HUES48 (cell line): Measurements from ENCODE around the gene NIM1K.

Source experiments
- H3K27ac ChIP-seq: one replicate; pipeline ENCODE4 v1.7.0; 2013; ENCODE audit warnings: low read depth, low read length, inconsistent platforms
- H3K27me3 ChIP-seq: 2 replicates; pipeline ENCODE4 v1.6.1; 2013; ENCODE audit warnings: mild to moderate bottlenecking, low read length; ENCODE audit not compliant: control insufficient read depth, insufficient read depth
- H3K36me3 ChIP-seq: 2 replicates; pipeline ENCODE4 v1.6.1; 2013; ENCODE audit warnings: low read length; ENCODE audit not compliant: control insufficient read depth, insufficient read depth
- H3K4me1 ChIP-seq: 2 replicates; pipeline ENCODE4 v1.6.1; 2013; ENCODE audit warnings: mild to moderate bottlenecking, low read length; ENCODE audit not compliant: control insufficient read depth, insufficient read depth
- H3K4me3 ChIP-seq: 2 replicates; pipeline ENCODE4 v1.5.1; 2013; ENCODE audit warnings: mild to moderate bottlenecking, low read depth, low read length
- H3K9ac ChIP-seq: 2 replicates; pipeline ENCODE4 v1.6.1; 2013; ENCODE audit warnings: mild to moderate bottlenecking, low read depth, low read length, moderate library complexity
- H3K9me3 ChIP-seq: 2 replicates; pipeline ENCODE4 v1.6.1; 2013; ENCODE audit warnings: low read length; ENCODE audit not compliant: control insufficient read depth, insufficient read depth

Gene NIM1K

DNA sequence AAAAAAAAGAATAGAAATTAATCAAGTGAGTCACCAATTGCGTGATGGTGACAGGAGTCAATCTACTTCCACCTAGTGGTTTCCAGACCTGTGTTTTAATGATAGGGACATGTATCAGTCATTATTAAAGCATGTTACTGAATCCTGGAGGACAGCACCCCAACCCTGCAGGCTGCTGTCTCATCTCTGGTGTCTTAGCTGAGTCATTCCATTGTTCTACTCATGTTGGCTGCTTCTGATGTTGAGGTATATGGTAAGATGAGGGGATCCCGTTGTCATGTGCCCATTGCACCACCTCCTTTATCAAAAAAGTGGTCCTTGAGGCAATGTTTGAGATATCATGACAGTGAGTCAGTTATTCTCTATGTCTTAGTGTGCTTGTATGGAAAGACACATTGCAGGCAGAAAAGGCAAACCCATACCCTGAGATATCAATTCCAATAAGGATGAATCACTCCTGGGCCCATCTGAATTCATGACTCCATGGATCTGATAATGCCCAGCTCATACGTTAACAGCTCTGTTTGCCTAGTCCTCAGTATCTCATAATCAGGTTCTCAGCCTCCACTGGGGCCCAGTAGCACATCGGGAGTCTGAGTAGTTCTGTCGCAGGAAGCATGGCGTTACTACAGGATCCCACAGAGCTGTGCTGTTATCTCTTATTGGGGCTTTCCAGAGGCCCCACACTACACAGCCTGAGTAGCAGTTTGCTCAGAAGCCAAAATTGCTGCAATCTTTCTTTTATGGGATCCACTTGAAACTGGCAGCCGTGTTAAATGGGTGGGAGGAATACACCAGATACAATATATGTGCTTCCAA is 90.0 kb downstream of the NIM1K start:
- no peak overlapping the region for H3K27ac ChIP-seq
- H3K9ac ChIP-seq = no peak overlapping the region
- no peaks in the 10 kb centered on the region for H3K9me3 ChIP-seq
- peaks cover 6% of the 10 kb centered on the region; the same call in 1 of the 2 replicates for H3K36me3 ChIP-seq
- H3K27me3 ChIP-seq = no peaks in the 10 kb centered on the region
- H3K4me3 ChIP-seq = no peak overlapping the region
- H3K4me1 ChIP-seq = no peaks in the 10 kb centered on the region

DNA sequence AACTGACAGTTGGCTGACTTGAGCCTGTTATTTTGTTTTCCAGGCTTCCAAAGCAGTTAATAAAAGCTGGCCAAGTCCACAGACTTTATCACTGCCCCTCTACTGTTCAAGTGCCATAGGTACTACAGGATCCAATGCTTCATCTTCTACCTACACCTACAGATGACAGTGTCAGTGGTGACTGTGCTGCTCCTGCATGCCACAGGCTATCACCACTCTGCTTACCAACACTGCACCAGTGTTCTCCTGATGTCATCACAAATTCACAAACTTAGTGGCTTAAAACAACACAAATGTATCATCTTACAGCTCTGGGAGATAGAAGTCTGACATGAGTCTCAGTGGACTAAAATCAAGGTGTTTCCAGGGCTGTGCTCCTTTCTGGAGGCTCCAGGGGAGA is 94.6 kb downstream of the NIM1K start:
- Histone ChIP-seq H3K27ac (no peak overlapping the region), H3K9me3 (no peaks in the 10 kb centered on the region), H3K36me3 (peaks cover 51% of the 10 kb centered on the region), H3K27me3 (no peaks in the 10 kb centered on the region), H3K4me3 (no peak overlapping the region), H3K4me1 (no peaks in the 10 kb centered on the region), H3K9ac (no peak overlapping the region)

DNA sequence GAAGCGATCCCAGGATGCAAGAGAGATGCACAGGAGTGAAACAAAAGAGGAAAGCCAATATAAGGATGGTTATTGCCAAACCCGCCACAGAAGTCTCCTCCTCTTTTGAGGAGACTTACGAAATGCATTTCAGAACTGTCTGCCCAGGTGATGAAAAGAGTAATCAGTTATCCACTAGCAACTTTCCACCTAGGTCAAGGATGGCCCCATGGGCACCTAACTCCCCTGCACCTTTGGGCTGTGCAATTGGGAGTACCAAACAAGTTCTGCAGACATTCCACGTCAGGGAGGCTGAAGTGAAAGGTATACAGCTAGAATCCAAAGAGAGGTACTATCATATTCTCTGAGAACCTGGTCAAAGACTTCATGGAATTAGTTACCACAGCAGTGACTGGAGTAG is 95.5 kb downstream of the NIM1K start:
- Histone ChIP-seq H3K9ac (no peak overlapping the region), H3K27me3 (no peaks in the 10 kb centered on the region), H3K4me3 (no peak overlapping the region), H3K27ac (no peak overlapping the region), H3K4me1 (no peaks in the 10 kb centered on the region), H3K36me3 (peaks cover 60% of the 10 kb centered on the region), H3K9me3 (no peaks in the 10 kb centered on the region)

DNA sequence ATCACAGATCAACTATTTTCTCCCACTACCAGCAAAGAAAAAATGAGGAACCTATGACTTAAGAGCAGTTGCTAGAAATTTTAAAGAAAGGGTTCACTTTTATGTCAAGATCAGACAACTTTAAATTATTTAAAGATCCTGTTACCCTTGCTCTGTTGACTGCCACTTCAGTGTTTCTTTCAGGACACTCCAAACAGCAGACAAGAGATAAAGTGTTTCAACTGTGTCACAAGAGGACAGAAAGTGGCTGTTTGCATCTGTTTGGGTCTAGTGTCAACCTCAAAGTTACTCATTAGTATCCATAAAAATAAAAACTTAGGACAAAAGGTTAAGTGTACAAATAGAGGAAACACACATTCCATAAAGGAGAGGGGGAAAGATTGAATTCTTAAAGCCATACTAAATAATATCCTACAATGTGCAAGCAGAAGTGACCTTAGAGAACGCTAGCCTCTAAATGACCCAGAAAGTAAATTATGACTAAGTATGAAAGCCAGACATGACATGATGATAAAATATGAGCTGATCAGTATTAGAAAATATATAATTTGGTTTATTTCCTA is 96.3 kb downstream of the NIM1K start:
- H3K9ac ChIP-seq = no peak overlapping the region
- H3K27ac ChIP-seq = no peak overlapping the region
- H3K36me3 ChIP-seq = peaks cover 69% of the 10 kb centered on the region
- H3K9me3 ChIP-seq = no peaks in the 10 kb centered on the region
- H3K4me1 ChIP-seq = no peaks in the 10 kb centered on the region
- H3K4me3 ChIP-seq = no peak overlapping the region
- H3K27me3 ChIP-seq = no peaks in the 10 kb centered on the region

- H3K9me3 ChIP-seq = no peaks in the 10 kb centered on the region
- peaks cover 92% of the 10 kb centered on the region for H3K36me3 ChIP-seq
- no peaks in the 10 kb centered on the region for H3K4me1 ChIP-seq
- no peaks in the 10 kb centered on the region for H3K27me3 ChIP-seq
- H3K27ac ChIP-seq = no peak overlapping the region
- H3K9ac ChIP-seq = no peak overlapping the region
- H3K4me3 ChIP-seq = no peak overlapping the region
Observed at GRCh38 chr5:43290726-43291125, 98.7 kb downstream of the NIM1K start.

- Histone ChIP-seq H3K36me3 (peaks cover 100% of the 10 kb centered on the region), H3K9me3 (no peaks in the 10 kb centered on the region), H3K4me3 (no peak overlapping the region), H3K4me1 (no peaks in the 10 kb centered on the region), H3K9ac (no peak overlapping the region), H3K27me3 (no peaks in the 10 kb centered on the region), H3K27ac (no peak overlapping the region)
Observed at GRCh38 chr5:43294226-43294625, 102.2 kb downstream of the NIM1K start.

- Histone ChIP-seq H3K9ac (no peak overlapping the region), H3K4me3 (no peak overlapping the region), H3K27ac (no peak overlapping the region), H3K9me3 (no peaks in the 10 kb centered on the region), H3K36me3 (peaks cover 98% of the 10 kb centered on the region), H3K27me3 (no peaks in the 10 kb centered on the region), H3K4me1 (no peaks in the 10 kb centered on the region)
Observed at GRCh38 chr5:43295202-43295601, 103.2 kb downstream of the NIM1K start.

DNA sequence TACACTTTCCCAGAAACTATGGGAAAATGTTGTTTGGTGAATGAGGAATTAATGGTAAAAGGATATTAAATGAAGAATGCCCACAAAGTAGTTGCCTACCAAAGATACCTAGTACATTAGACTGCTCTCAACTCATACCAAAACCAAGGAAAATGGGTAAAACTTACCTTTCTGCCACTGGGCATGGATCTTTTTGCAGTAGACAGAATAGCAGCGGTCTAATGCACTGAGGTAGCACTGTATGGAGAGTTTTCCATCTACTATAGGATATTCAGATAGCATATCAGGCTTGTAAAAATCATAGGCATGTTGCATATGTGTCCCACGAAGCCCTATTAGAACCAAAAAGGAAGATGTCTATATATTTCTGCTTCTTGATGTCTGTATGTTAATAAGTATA is 104.8 kb downstream of the NIM1K start:
- Histone ChIP-seq H3K27ac (no peak overlapping the region), H3K4me3 (no peak overlapping the region), H3K9me3 (no peaks in the 10 kb centered on the region), H3K4me1 (no peaks in the 10 kb centered on the region), H3K27me3 (no peaks in the 10 kb centered on the region), H3K9ac (no peak overlapping the region), H3K36me3 (peaks cover 93% of the 10 kb centered on the region)

GRCh38 chr5:43298443-43298842 is 106.4 kb downstream of the NIM1K start:
- Histone ChIP-seq H3K9ac (no peak overlapping the region), H3K4me1 (peaks cover 11% of the 10 kb centered on the region; the same call in 1 of the 2 replicates), H3K9me3 (no peaks in the 10 kb centered on the region), H3K4me3 (no peak overlapping the region), H3K27ac (no peak overlapping the region), H3K27me3 (no peaks in the 10 kb centered on the region), H3K36me3 (peaks cover 88% of the 10 kb centered on the region)

- Histone ChIP-seq H3K9me3 (no peaks in the 10 kb centered on the region), H3K4me1 (peaks cover 11% of the 10 kb centered on the region; the same call in 1 of the 2 replicates), H3K36me3 (peaks cover 85% of the 10 kb centered on the region), H3K9ac (no peak overlapping the region), H3K27ac (no peak overlapping the region), H3K4me3 (no peak overlapping the region), H3K27me3 (no peaks in the 10 kb centered on the region)
Observed at GRCh38 chr5:43300112-43300511, 108.1 kb downstream of the NIM1K start.

DNA sequence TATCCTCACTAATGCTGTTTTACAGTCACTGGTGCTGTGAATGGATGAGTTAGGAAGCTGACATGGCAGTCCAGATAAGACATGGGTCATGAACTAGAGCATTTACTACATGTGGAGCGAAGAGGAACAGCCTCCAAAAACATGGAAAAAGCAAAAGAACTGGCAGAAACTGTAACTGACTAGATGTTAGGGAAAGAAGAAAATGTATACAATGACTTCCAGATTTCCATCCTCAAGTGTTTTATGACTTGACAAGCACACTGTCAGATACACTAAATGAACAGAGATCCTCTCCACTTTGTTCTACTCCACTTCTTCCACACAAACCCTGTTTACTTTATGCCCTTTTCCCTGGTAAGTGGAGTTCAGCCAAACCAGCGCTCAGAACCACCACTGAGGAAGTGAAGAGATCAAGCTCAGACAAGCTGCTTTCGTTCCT is 109.6 kb downstream of the NIM1K start:
- H3K27me3 ChIP-seq = no peaks in the 10 kb centered on the region
- H3K4me1 ChIP-seq = peaks cover 11% of the 10 kb centered on the region
- H3K36me3 ChIP-seq = peaks cover 69% of the 10 kb centered on the region
- H3K4me3 ChIP-seq = no peak overlapping the region
- no peak overlapping the region for H3K9ac ChIP-seq
- no peaks in the 10 kb centered on the region for H3K9me3 ChIP-seq
- H3K27ac ChIP-seq = no peak overlapping the region
